NOMO-1 (cell line): ENCODE data around the gene OGFOD2.

Source experiments
- DNase-seq, 2 experiments: peaks; one replicate each; lab custom pipeline; 2025; ENCODE audit not compliant: unreplicated experiment in 2 of 2; lab: John Stamatoyannopoulos, UW

Gene OGFOD2

GRCh38 chr12:122988036-122988435 lies 13.0 kb downstream of the OGFOD2 start:
- no peak for DNase-seq

GRCh38 chr12:122988612-122989212 lies 13.7 kb downstream of the OGFOD2 start:
- DNase-seq, result no peak

GRCh38 chr12:122989225-122989839 lies 14.3 kb downstream of the OGFOD2 start:
- no peak for DNase-seq

GRCh38 chr12:122989874-122990419 lies 14.9 kb downstream of the OGFOD2 start:
- no peak for DNase-seq

GRCh38 chr12:122990561-122990960 lies 15.5 kb downstream of the OGFOD2 start:
- DNase-seq, result no peak

- DNase-seq, result no peak
Observed at GRCh38 chr12:122990961-122991622, 16.0 kb downstream of the OGFOD2 start.

- DNase-seq, result no peak
Observed at GRCh38 chr12:122991623-122992275, 16.7 kb downstream of the OGFOD2 start.

GRCh38 chr12:122992386-122992785 lies 17.3 kb downstream of the OGFOD2 start:
- no peak for DNase-seq

GRCh38 chr12:122994140-122994675 lies 19.2 kb downstream of the OGFOD2 start:
- no peak for DNase-seq

- no peak for DNase-seq
Observed at GRCh38 chr12:122994781-122995502, 19.9 kb downstream of the OGFOD2 start.

- DNase-seq, result no peak
Observed at GRCh38 chr12:122995503-122996187, 20.6 kb downstream of the OGFOD2 start.

- DNase-seq, result no peak
Observed at GRCh38 chr12:122996188-122996601, 21.2 kb downstream of the OGFOD2 start.

GRCh38 chr12:122996621-122997342 lies 21.7 kb downstream of the OGFOD2 start:
- no peak for DNase-seq

GRCh38 chr12:122997343-122998250 lies 22.6 kb downstream of the OGFOD2 start:
- DNase-seq, result no peak

GRCh38 chr12:122998316-122998715 lies 23.3 kb downstream of the OGFOD2 start:
- DNase-seq, result no peak

GRCh38 chr12:122999196-122999946 lies 24.3 kb downstream of the OGFOD2 start:
- no peak for DNase-seq

- no peak for DNase-seq
Observed at GRCh38 chr12:122999986-123000420, 25.0 kb downstream of the OGFOD2 start.
